Measurements from ENCODE around the gene PLA1A. TPM values are rescaled to one million over a fixed set of nuclear protein-coding genes. Genes with fewer than 3 reads are reported as not detected.
"Not testable (repeated sequence)": the region's sequence is repeated elsewhere in the genome, so short reads cannot be mapped to it uniquely, and the experiment has no call there.

PLA1A gene
- total RNA-seq, 1 experiment from 2014 or later = not detected

DNA sequence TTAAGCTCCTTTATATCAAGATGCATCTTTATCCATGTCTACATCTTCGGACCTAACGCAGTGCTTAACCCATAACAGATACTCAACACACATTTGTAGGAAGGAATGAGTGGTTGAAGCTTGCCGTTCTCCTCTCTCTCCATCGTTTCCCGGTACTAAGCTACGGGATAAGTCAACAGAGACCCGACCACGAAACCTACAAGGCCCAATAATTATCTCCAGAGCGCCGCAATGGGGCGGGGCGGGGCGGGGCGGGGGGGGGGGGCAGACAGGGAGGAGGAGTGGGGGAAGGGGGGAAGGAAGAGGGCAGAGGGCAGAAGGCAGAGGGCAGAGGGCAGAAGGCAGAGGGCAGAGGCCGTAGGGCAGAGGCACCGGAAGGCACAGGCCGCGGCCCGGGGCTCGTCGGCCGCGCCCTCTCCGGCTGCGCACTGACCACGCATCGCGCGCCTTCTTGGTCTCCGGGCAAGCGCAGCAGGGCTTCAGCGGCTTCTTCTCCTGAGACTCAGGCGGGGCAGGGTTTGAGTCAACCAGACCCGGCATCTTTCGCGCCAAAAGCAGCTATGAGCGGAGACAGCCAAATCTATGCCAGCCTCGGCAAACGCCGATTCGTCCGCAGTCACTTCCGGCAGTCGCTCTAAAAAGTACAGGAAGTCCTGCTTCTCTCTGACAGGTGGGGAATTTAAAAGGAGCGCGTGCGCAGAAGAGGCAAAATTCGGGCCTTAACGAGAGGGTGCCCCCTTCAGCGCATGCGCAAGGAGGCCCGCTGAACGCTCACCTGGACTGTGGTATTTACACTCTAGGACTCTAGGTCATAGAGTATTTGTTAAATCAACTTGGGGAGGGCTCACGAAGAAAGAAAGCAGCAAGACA, 79.3 kb downstream of the PLA1A start, which contains the start of gene COX17:
TSS of gene COX17 (minus strand) at position 636 of the 870 bp plus-strand sequence. CDS start at position 540, 96 bp downstream.
- intact Hi-C loops (cut with micrococcal nuclease; ENCODE audit: unreplicated experiment) = loop anchor here (2.0 to 10.0 kb wide), 3 partner anchors 76 to 532 kb away; partner anchors contain the start of gene GSK3B
- CTCF ChIA-PET = interaction anchor here (0.6 to 1.0 kb wide), 3 partner anchors 76 to 419 kb away, joined by 3 to 9 read pairs (median 4); partner anchors contain the start of gene TMEM39A
- no peaks in the 10 kb centered on the region for H3K9me3 ChIP-seq (ENCODE audit: low read depth, low read length, poor library complexity, severe bottlenecking)
- peak within 1 kb of the TSS; percentile 72 for H3K27ac ChIP-seq (ENCODE audit: low read depth, low read length, poor library complexity, severe bottlenecking)
- peaks cover 11% of the 10 kb centered on the region for H3K4me1 ChIP-seq (ENCODE audit: insufficient read depth, low read length, poor library complexity, severe bottlenecking)
- H3K4me3 ChIP-seq (ENCODE audit: low read depth, low read length, poor library complexity, severe bottlenecking) = peak within 1 kb of the TSS; percentile 52
- POLR2A ChIA-PET (ENCODE audit: low non-redundant PET) = interaction anchor here (0.7 kb wide), 2 partner anchors 14 to 256 kb away, joined by 3 to 4 read pairs; no protein-coding TSS in a partner anchor
- peaks cover 20% of the 10 kb centered on the region for H3K36me3 ChIP-seq (ENCODE audit: insufficient read depth, low read length, poor library complexity, severe bottlenecking)
- peak; percentile 97 for DNase-seq (ENCODE audit: low spot score)
- H3K27me3 ChIP-seq (replicated peaks; ENCODE audit: insufficient read depth, low read depth, low read length, poor library complexity) = no peaks in the 10 kb centered on the region
- BruUV-seq (replicated peaks) = no TSS peak
- no peak for TF ChIP-seq EZH2 (IDR thresholded peaks at IDR 0.05; ENCODE audit: borderline replicate concordance, low read depth, low read length, poor library complexity, severe bottlenecking)
- no peak for TF ChIP-seq CTCF (conservative IDR thresholded peaks at IDR 0.05; ENCODE audit: low read depth, low read length)

DNA sequence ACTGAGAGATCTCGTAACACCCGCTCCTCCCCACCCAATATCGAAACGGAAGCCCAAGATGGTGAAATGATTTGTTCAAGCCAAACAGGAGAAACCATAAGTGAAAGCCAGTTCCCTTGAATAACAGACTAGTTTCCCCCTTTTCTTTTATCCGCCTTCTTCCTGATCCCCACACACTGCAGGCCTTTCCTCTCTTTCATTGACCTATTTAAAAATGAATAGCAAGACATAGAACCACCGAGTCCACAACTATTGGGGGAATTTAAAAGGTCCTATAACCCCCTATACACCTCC, 79.9 kb downstream of the PLA1A start:
- DNase-seq (ENCODE audit: low spot score) = no peak
- Histone ChIP-seq H3K36me3 (ENCODE audit: insufficient read depth, low read length, poor library complexity, severe bottlenecking) (peaks cover 20% of the 10 kb centered on the region), H3K4me1 (ENCODE audit: insufficient read depth, low read length, poor library complexity, severe bottlenecking) (peaks cover 11% of the 10 kb centered on the region), H3K9me3 (ENCODE audit: low read depth, low read length, poor library complexity, severe bottlenecking) (no peaks in the 10 kb centered on the region), H3K27me3 (replicated peaks; ENCODE audit: insufficient read depth, low read depth, low read length, poor library complexity) (no peaks in the 10 kb centered on the region), H3K4me3 (ENCODE audit: low read depth, low read length, poor library complexity, severe bottlenecking) (peak overlapping the region; percentile 52), H3K27ac (ENCODE audit: low read depth, low read length, poor library complexity, severe bottlenecking) (peak overlapping the region; percentile 72)
- POLR2A ChIA-PET (ENCODE audit: low non-redundant PET) = interaction anchor here (0.7 kb wide), 2 partner anchors 15 to 257 kb away, joined by 3 to 4 read pairs; no protein-coding TSS in a partner anchor
- BruUV-seq (replicated peaks) = TSS peak; percentile 93
- intact Hi-C loops (cut with micrococcal nuclease; ENCODE audit: unreplicated experiment) = loop anchor here (2.0 to 10.0 kb wide), 3 partner anchors 77 to 533 kb away; partner anchors contain the start of gene GSK3B
- CTCF ChIA-PET = no interaction called here
- no peak for TF ChIP-seq CTCF (conservative IDR thresholded peaks at IDR 0.05; ENCODE audit: low read depth, low read length)
- no peak for TF ChIP-seq EZH2 (IDR thresholded peaks at IDR 0.05; ENCODE audit: borderline replicate concordance, low read depth, low read length, poor library complexity, severe bottlenecking)

- H3K9me3 ChIP-seq (ENCODE audit: low read depth, low read length, poor library complexity, severe bottlenecking); H3K27me3 ChIP-seq (replicated peaks; ENCODE audit: insufficient read depth, low read depth, low read length, poor library complexity); POLR2A ChIA-PET (ENCODE audit: low non-redundant PET); CTCF ChIA-PET; DNase-seq (ENCODE audit: low spot score); H3K27ac ChIP-seq (ENCODE audit: low read depth, low read length, poor library complexity, severe bottlenecking); BruUV-seq (replicated peaks); H3K4me3 ChIP-seq (ENCODE audit: low read depth, low read length, poor library complexity, severe bottlenecking): not testable (repeated sequence)
- intact Hi-C loops (cut with micrococcal nuclease; ENCODE audit: unreplicated experiment) = loop anchor here (10.0 kb wide), 1 partner anchor 417 kb away; the partner anchor contains the start of gene GSK3B
- H3K36me3 ChIP-seq (ENCODE audit: insufficient read depth, low read length, poor library complexity, severe bottlenecking) = peaks cover 15% of the 10 kb centered on the region
- peaks cover 11% of the 10 kb centered on the region for H3K4me1 ChIP-seq (ENCODE audit: insufficient read depth, low read length, poor library complexity, severe bottlenecking)
These were observed 80.5 kb downstream of the PLA1A start for GRCh38 chr3:119678209-119678608.

Other genes starting within 250 kb of the PLA1A start
- 37.0 and 39.7 TPM in 2 replicates for gene TMEM39A, start 134.3 kb upstream of the PLA1A start, total RNA-seq (2021)
- 22.7 and 28.7 TPM in 2 replicates for gene POGLUT1, start 128.9 kb upstream of the PLA1A start, total RNA-seq (2021)
- gene TIMMDC1, start 99.3 kb upstream of the PLA1A start, total RNA-seq (2021) = 96.7 and 97.8 TPM in 2 replicates
- gene CD80, start 38.3 kb upstream of the PLA1A start, total RNA-seq (2021) = not detected in 2 replicates
- 0.37 TPM in 2 replicates for gene ADPRH, start 18.4 kb upstream of the PLA1A start, total RNA-seq (2021)
- 0.72 and 0.99 TPM in 2 replicates for gene POPDC2, start 62.7 kb downstream of the PLA1A start, total RNA-seq (2021)
- gene COX17, start 79.5 kb downstream of the PLA1A start, total RNA-seq (2021) = 42.6 and 49.7 TPM in 2 replicates
- gene CFAP91, start 105.1 kb downstream of the PLA1A start, total RNA-seq (2021) = 0.68 and 0.75 TPM in 2 replicates
- not detected in 2 replicates for gene NR1I2, start 184.2 kb downstream of the PLA1A start, total RNA-seq (2021)

Data from A673 (cell line).